Measurements from ENCODE around the gene KPNA1.

GRCh38 chr3:122475316-122475715 lies 39.4 kb downstream of the KPNA1 start:
- no peak for TF ChIP-seq CTCF (IDR thresholded peaks at IDR 0.05)
- no peak for TF ChIP-seq ZFX (IDR thresholded peaks at IDR 0.05; ENCODE audit: borderline replicate concordance)
